DOHH2 (cell line): Measurements from ENCODE around the gene DHRS1.

ENCODE experiments used
- H3F3A ChIP-seq: fragments of 200-600 bp; sonication (generic), shearing (Covaris generic); 2 replicates; pipeline ENCODE4 v1.6.0; 2016; ENCODE audit warnings: antibody characterized with exemption, mild to moderate bottlenecking; ENCODE audit not compliant: control insufficient read depth, insufficient read depth
- H3K27ac ChIP-seq: fragments of 200-600 bp; sonication (generic); 2 replicates; pipeline ENCODE4 v1.5.1; 2014; ENCODE audit warnings: low read depth, mild to moderate bottlenecking, low read length, moderate library complexity
- H3K27me3 ChIP-seq: fragments of 200-600 bp; sonication (generic); 2 replicates; pipeline ENCODE4 v1.6.1; 2014; ENCODE audit warnings: mild to moderate bottlenecking, low read length, mixed read lengths; ENCODE audit not compliant: control insufficient read depth
- H3K36me3 ChIP-seq: fragments of 200-600 bp; sonication (generic); 2 replicates; pipeline ENCODE4 v1.6.1; 2014; ENCODE audit warnings: mild to moderate bottlenecking, low read length, moderate library complexity, mixed read lengths; ENCODE audit not compliant: control insufficient read depth
- H3K4me1 ChIP-seq: fragments of 200-600 bp; sonication (generic); 2 replicates; pipeline ENCODE4 v1.6.1; 2014; ENCODE audit warnings: mild to moderate bottlenecking, low read length, mixed read lengths; ENCODE audit not compliant: control insufficient read depth
- H3K4me2 ChIP-seq: fragments of 200-600 bp; sonication (generic); 2 replicates; pipeline ENCODE4 v1.6.0; 2014; ENCODE audit warnings: mild to moderate bottlenecking, low read length, moderate library complexity
- H3K4me3 ChIP-seq: fragments of 200-600 bp; sonication (generic); 2 replicates; pipeline ENCODE4 v1.5.1; 2014; ENCODE audit warnings: mild to moderate bottlenecking, low read length, mixed read lengths
- H3K79me2 ChIP-seq: fragments of 200-600 bp; sonication (generic); 2 replicates; pipeline ENCODE4 v1.6.1; 2014; ENCODE audit warnings: mild to moderate bottlenecking, low read length, mixed read lengths; ENCODE audit not compliant: control insufficient read depth
- H3K9me2 ChIP-seq: fragments of 200-600 bp; sonication (generic); replicated peaks from 2 replicates; pipeline ENCODE4 v1.6.1; 2014; ENCODE audit warnings: mild to moderate bottlenecking, low read length, mixed read lengths; ENCODE audit not compliant: control insufficient read depth
- H3K9me3 ChIP-seq: fragments of 200-600 bp; sonication (generic); 2 replicates; pipeline ENCODE4 v1.6.1; 2014; ENCODE audit warnings: antibody characterized with exemption, low read length, mixed read lengths; ENCODE audit not compliant: control insufficient read depth, insufficient read depth
- H4K20me1 ChIP-seq: fragments of 200-600 bp; sonication (generic); 2 replicates; pipeline ENCODE4 v1.6.0; 2014; ENCODE audit warnings: low read depth, mild to moderate bottlenecking, antibody characterized with exemption, low read length, moderate library complexity; ENCODE audit not compliant: control insufficient read depth, insufficient read depth
- CTCF ChIP-seq: fragments of 200-600 bp; sonication (generic); IDR thresholded peaks from one replicate; pipeline ENCODE4 v1.5.1; 2014; ENCODE audit warnings: antibody characterized with exemption, mild to moderate bottlenecking, low read depth, low read length; ENCODE audit not compliant: poor library complexity, severe bottlenecking
- EZH2phosphoT487 ChIP-seq: fragments of 200-600 bp; sonication (generic); IDR thresholded peaks from 2 replicates; pipeline ENCODE4 v1.6.1; 2017; ENCODE audit warnings: borderline replicate concordance, mild to moderate bottlenecking, antibody characterized with exemption, low read length, moderate library complexity, mixed read lengths

The DHRS1 gene

GRCh38 chr14:24262821-24263733, 36.5 kb downstream of the DHRS1 start, which contains the start of gene TGM1:
Gene TGM1 (minus strand): TSS chr14:24263177. CDS start chr14:24262352, 825 bp downstream.
- Histone ChIP-seq H3K9me3 (no peaks in the 10 kb centered on the region), H3K4me1 (no peaks in the 10 kb centered on the region), H3K79me2 (no peaks in the 10 kb centered on the region), H3K4me2 (no peak within 1 kb of the TSS), H3F3A (no peaks in the 10 kb centered on the region), H3K27me3 (no peaks in the 10 kb centered on the region), H4K20me1 (no peaks in the 10 kb centered on the region), H3K27ac (no peak within 1 kb of the TSS), H3K36me3 (no peaks in the 10 kb centered on the region), H3K4me3 (no peak within 1 kb of the TSS), H3K9me2 (no peaks in the 10 kb centered on the region)
- TF ChIP-seq EZH2phosphoT487 (no peak), CTCF (no peak)

- H4K20me1 ChIP-seq, result no peaks in the 10 kb centered on the region
- no peaks in the 10 kb centered on the region for H3K9me2 ChIP-seq
- H3K4me2 ChIP-seq, result no peak overlapping the region
- no peaks in the 10 kb centered on the region for H3K9me3 ChIP-seq
- no peaks in the 10 kb centered on the region for H3K4me1 ChIP-seq
- H3K4me3 ChIP-seq, result no peak overlapping the region
- no peaks in the 10 kb centered on the region for H3K36me3 ChIP-seq
- no peak for TF ChIP-seq CTCF
- TF ChIP-seq EZH2phosphoT487, result no peak
- H3K27ac ChIP-seq, result no peak overlapping the region
- no peaks in the 10 kb centered on the region for H3K27me3 ChIP-seq
- H3F3A ChIP-seq, result peaks cover 3% of the 10 kb centered on the region; the same call in 1 of the 2 replicates
- H3K79me2 ChIP-seq, result no peaks in the 10 kb centered on the region
These were observed 37.6 kb downstream of the DHRS1 start for GRCh38 chr14:24261969-24262327.

- Histone ChIP-seq H3K4me1 (no peaks in the 10 kb centered on the region), H3K9me2 (no peaks in the 10 kb centered on the region), H3K79me2 (no peaks in the 10 kb centered on the region), H3K27me3 (no peaks in the 10 kb centered on the region), H3K4me2 (no peak overlapping the region), H3F3A (peaks cover 3% of the 10 kb centered on the region; the same call in 1 of the 2 replicates), H3K36me3 (no peaks in the 10 kb centered on the region), H3K27ac (no peak overlapping the region), H3K4me3 (no peak overlapping the region), H3K9me3 (no peaks in the 10 kb centered on the region), H4K20me1 (no peaks in the 10 kb centered on the region)
- TF ChIP-seq CTCF (no peak), EZH2phosphoT487 (no peak)
These were observed 38.2 kb downstream of the DHRS1 start for GRCh38 chr14:24261256-24261968.
